GM12801 (cell line): ENCODE data around the gene LHX3.

Experiments
- CTCF ChIP-seq: IDR thresholded peaks from one replicate; pipeline ENCODE4 v1.5.1; 2011; ENCODE audit warnings: control low read depth; ENCODE audit not compliant: insufficient read length; ENCODE audit errors: extremely low read depth

LHX3 gene

GRCh38 chr9:136179101-136179616 is 25.8 kb downstream of the LHX3 start:
- TF ChIP-seq CTCF, result no peak

DNA sequence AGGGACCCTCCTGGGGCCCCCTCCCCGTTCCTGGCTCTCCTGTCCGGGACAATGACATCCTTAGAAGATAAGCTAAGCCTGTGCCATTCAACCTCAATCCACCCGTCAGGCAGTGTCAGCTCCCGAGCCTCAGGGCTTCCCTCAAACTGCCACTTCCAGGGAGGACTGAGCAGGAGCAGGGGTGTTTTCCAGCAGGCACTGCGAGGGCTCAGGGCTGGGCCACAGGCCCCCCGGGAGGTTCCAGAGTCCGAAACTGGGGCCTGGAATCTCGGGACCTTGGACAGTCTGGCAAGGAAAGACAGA is 26.2 kb downstream of the LHX3 start:
- no peak for TF ChIP-seq CTCF

- no peak for TF ChIP-seq CTCF
These were observed 26.7 kb downstream of the LHX3 start for GRCh38 chr9:136178061-136178772.

GRCh38 chr9:136177224-136177623 is 27.7 kb downstream of the LHX3 start:
- TF ChIP-seq CTCF, result no peak

GRCh38 chr9:136175616-136176197 is 29.2 kb downstream of the LHX3 start:
- no peak for TF ChIP-seq CTCF

DNA sequence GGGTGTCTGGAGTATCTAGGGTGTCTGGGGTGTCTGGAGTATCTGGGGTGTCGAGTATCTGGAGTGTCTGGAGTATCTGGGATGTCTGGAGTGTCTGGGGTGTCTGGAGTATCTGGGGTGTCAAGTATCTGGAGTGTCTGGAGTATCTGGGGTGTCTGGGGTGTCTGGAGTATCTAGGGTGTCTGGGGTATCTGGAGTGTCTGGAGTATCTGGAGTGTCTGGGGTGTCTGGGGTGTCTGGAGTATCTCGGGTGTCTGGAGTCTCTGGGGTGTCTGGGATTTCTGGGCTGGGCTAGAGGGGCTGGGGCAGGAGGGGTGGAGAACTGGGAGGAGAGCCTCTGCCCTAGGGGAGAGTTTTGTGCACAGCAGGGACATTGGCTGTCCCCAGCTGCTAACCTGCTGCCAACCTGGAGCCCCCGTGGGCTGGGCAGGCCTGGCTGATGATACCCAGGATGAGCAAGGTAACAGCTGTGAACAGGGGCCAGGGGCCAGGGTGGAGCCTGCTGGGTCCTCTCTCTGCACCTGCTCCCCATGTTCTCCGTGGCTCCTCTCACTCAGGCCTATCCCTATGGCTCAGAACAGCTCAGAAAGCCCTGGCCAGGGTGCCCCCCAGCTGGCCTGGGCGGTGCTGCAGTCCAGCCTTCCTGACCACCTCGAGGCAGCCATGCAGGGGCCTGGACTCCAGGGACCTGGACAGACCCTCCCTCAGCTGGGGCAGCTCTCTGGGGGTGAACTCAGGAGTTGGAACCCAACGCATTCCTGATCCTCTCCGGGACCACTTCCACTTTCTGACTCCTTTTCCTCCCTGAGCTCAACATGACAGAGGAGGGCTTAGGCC is 29.9 kb downstream of the LHX3 start:
- TF ChIP-seq CTCF, result no peak

- no peak for TF ChIP-seq CTCF
These were observed 31.2 kb downstream of the LHX3 start for GRCh38 chr9:136173648-136174290.
